Measurements from ENCODE around the gene SH2D3A. TPM values are rescaled to one million over a fixed set of nuclear protein-coding genes. Genes with fewer than 3 reads are reported as not detected.

Gene SH2D3A
- total RNA-seq, 1 donor from 2014 or later: 17.4 TPM

DNA sequence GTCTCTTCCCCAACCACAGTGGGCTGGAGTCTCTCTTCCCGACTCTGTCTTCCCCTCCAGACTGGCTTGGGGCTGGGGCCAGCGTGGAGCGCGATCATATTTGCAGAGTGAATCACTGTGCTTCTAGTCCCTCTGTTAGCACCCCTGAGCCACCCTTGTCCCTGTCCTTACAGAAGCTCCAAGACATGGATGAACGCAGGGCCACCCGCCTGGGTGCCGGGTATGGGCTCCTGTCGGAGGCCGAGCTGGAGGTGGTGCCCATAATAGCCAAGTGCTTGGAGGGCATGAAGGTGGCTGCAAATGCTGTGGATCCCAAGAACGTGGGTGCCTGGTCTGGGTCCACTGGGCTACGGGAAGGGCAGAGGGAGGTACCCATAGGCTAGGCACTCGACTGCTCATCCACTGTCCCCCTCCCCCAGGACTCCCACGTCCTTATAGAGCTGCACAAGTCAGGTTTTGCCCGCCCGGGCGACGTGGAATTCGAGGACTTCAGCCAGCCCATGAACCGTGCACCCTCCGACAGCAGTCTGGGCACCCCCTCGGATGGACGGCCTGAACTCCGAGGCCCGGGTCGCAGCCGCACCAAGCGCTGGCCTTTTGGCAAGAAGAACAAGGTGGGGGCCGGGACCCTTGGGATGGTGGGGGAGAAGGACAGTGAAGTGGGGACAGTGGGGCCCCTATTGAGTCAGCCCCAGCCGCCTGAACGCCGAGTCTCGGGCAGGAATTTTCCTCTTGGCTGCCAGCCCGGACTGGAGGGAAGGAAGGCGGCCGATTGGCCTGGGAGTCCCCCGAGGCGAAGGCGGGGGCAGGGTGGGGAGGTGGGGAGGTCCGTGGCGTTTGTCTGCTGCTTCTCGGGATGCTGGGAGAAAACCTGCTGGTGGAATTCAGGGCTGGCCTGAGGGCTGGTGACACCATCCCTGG is 22.6 kb downstream of the SH2D3A start:
- DNase-seq (ENCODE audit: extremely low spot score, unreplicated experiment): no peak
- peak overlapping the region; percentile 71 for H3K27ac Mint-ChIP-seq
- H3K9me3 Mint-ChIP-seq: no peaks in the 10 kb centered on the region

DNA sequence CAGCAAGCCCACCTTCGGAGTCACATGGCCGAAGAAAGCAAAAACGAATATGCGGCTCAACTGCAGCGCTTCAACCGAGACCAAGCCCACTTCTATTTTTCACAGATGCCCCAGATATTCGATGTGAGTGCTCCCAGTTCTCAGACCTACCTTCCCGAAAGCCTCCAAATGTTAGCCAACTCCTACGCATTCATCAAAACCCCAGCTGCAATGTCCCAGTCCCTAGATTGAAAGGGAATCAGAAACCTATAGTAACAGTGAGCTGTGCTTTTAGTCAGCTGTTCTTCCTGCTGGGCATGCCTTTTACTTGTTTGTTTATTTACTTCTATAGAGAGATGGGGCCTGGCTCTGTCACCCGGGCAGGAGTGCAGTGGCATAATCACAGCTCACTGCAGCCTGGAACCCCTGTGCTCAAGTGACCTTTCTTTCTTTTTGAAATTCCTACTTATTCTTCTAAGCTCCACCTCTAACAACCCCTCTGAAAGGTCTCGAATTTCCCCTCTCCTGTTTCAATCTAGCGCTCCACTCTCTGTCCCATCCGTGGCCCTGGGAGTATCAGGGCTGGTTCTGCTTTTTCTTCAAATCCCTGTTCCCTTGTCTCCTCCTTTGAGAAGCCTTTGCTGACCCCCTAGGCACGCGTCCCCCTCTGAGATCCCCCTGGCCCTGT is 23.4 kb downstream of the SH2D3A start:
- Mint-ChIP-seq H3K36me3 (peaks cover 20% of the 10 kb centered on the region), H3K9me3 (no peaks in the 10 kb centered on the region), H3K4me1 (ENCODE audit: unreplicated experiment) (peaks cover 31% of the 10 kb centered on the region), H3K4me3 (peak overlapping the region; percentile 80), H3K27ac (peak overlapping the region; percentile 71), H3K27me3 (no peaks in the 10 kb centered on the region)
- no peak for DNase-seq (ENCODE audit: extremely low spot score, unreplicated experiment)
- TF ChIP-seq, protein P1, sequence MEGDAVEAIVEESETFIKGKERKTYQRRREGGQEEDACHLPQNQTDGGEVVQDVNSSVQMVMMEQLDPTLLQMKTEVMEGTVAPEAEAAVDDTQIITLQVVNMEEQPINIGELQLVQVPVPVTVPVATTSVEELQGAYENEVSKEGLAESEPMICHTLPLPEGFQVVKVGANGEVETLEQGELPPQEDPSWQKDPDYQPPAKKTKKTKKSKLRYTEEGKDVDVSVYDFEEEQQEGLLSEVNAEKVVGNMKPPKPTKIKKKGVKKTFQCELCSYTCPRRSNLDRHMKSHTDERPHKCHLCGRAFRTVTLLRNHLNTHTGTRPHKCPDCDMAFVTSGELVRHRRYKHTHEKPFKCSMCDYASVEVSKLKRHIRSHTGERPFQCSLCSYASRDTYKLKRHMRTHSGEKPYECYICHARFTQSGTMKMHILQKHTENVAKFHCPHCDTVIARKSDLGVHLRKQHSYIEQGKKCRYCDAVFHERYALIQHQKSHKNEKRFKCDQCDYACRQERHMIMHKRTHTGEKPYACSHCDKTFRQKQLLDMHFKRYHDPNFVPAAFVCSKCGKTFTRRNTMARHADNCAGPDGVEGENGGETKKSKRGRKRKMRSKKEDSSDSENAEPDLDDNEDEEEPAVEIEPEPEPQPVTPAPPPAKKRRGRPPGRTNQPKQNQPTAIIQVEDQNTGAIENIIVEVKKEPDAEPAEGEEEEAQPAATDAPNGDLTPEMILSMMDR (conservative IDR thresholded peaks at IDR 0.05): no peak

More for the DNA sequence above, 22.6 kb downstream of the SH2D3A start:
- TF ChIP-seq, protein P1 (conservative IDR thresholded peaks at IDR 0.05): no peak
- Mint-ChIP-seq H3K4me1 (ENCODE audit: unreplicated experiment) (peaks cover 31% of the 10 kb centered on the region), H3K36me3 (peaks cover 26% of the 10 kb centered on the region), H3K27me3 (no peaks in the 10 kb centered on the region), H3K4me3 (peak overlapping the region; percentile 80)

DNA sequence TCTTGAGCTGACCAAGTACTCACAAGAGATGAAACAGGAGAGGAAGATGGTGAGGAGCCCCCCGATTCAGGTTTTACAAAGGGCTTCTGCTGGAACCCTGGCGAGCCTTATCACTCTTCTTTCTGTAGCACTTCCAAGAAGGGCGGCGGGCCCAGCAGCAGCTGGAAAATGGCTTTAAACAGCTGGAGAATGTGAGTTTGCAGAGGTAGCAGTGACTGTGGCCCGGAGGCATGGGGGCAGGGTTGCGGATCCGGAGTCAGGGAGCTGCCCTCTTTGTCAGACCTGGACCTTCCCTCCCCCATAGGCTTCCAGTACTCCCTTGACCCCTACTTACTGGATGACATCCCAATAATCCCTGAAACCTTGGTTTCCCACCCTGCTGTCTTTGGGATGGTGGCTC is 24.2 kb downstream of the SH2D3A start:
- H3K4me1 Mint-ChIP-seq (ENCODE audit: unreplicated experiment): peaks cover 37% of the 10 kb centered on the region
- H3K9me3 Mint-ChIP-seq: no peaks in the 10 kb centered on the region
- TF ChIP-seq, protein P1 (conservative IDR thresholded peaks at IDR 0.05): no peak
- H3K27me3 Mint-ChIP-seq: no peaks in the 10 kb centered on the region
- peak overlapping the region; percentile 41 for H3K4me3 Mint-ChIP-seq
- no peak overlapping the region for H3K27ac Mint-ChIP-seq
- DNase-seq (ENCODE audit: extremely low spot score, unreplicated experiment): no peak
- H3K36me3 Mint-ChIP-seq: peaks cover 18% of the 10 kb centered on the region

DNA sequence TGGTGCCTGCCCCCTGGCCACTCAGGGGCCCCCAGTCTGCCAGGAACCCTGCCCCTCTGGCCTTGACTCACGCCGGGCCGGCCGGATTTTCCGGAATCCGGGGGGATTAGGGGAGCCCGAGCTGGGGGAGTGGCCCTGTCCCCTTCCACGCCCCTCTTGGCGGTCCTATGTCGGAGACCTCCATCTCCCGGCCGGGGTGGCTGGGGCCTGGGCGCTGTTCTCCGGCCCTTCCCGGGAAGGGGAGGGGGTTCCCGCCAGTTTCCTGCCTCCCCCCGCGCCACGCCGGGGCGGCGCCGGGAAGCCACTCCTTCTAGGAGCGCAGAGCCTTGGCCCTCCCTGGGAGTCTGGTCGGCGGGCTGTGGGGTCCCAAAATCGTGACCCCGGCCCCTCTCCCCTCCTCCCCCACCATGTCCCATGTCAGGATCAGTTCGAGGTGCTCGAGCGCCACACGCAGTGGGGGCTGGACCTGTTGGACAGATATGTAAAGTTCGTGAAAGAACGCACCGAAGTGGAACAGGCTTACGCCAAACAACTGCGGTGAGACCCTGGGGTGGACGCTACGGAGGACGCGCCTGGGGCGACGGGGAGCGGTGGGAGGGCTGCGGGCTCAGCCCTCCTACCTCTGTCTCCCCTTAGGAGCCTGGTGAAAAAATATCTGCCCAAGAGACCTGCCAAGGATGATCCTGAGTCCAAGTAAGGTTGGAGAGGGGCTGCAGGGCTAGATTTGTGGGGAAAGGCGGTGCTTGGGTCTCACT is 26.5 kb downstream of the SH2D3A start:
- Mint-ChIP-seq H3K27ac (peak overlapping the region; percentile 65), H3K9me3 (no peaks in the 10 kb centered on the region), H3K4me1 (ENCODE audit: unreplicated experiment) (peaks cover 49% of the 10 kb centered on the region), H3K27me3 (no peaks in the 10 kb centered on the region), H3K36me3 (peaks cover 15% of the 10 kb centered on the region), H3K4me3 (peak overlapping the region; percentile 90)
- DNase-seq (ENCODE audit: extremely low spot score, unreplicated experiment): no peak
- TF ChIP-seq, protein P1 (conservative IDR thresholded peaks at IDR 0.05): no peak

DNA sequence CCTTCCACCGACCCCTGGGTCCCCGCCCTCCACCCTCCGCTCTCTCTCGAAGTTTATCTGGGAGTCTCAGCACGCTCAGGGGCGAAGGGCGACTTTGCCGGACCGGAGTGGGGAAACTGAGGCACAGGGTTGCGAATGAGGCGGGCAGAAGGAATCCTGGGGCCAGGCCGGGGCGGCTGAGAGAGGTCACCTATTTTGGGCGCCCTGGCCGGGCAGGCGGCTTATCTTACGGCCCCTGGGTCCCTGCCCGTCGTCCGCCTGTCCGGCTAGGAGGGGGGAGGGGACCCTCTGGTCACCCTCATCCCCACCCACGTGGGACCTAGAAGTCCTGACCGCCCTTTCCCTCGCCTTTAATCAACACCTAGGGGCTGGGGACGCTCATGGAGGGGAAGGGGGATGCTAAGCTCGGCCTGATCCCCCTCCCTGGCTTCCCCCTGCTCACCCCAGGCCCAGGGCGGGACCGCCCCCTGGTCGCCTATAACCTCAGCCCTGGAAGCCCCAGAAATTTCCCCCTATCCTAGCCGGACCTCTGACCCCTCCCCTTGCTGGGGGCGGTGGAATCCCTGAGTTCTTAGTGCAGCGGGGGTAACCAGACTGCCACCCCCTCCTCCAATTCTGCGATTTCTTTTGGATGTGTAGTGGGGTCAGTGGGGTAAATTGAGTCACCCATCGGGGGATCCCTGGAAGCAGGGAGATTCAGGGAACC is 27.2 kb downstream of the SH2D3A start:
- TF ChIP-seq, protein P1 (conservative IDR thresholded peaks at IDR 0.05): no peak
- H3K4me1 Mint-ChIP-seq (ENCODE audit: unreplicated experiment): peaks cover 43% of the 10 kb centered on the region
- peak overlapping the region; percentile 90 for H3K4me3 Mint-ChIP-seq
- no peaks in the 10 kb centered on the region for H3K9me3 Mint-ChIP-seq
- DNase-seq (ENCODE audit: extremely low spot score, unreplicated experiment): no peak
- peaks cover 9% of the 10 kb centered on the region for H3K36me3 Mint-ChIP-seq
- no peaks in the 10 kb centered on the region for H3K27me3 Mint-ChIP-seq
- H3K27ac Mint-ChIP-seq: no peak overlapping the region

Data from type B pancreatic cell (in vitro differentiated cells).